ENCODE measurements around the gene MTHFD1. TPM values are rescaled to one million over a fixed set of nuclear protein-coding genes. Genes with fewer than 3 reads are reported as not detected.

Gene MTHFD1
- total RNA-seq, 2 donors from 2014 or later = 194 to 218 TPM

- DNase-seq (ENCODE audit: low spot score in 2 of 2) = no peak
- Mint-ChIP-seq H3K27ac (no peak overlapping the region), H3K9me3 (no peaks in the 10 kb centered on the region), H3K36me3 (peaks cover 12 to 48% of the 10 kb centered on the region in 2 donors)
- ATAC-seq = no peak
These were observed 108.6 kb downstream of the MTHFD1 start for GRCh38 chr14:64496764-64497163.

- no peaks in the 10 kb centered on the region for H3K9me3 Mint-ChIP-seq
- ATAC-seq = no peak
- peak overlapping the region; percentile 89 to 98 for H3K27ac Mint-ChIP-seq
- peaks cover 27 to 50% of the 10 kb centered on the region in 2 donors for H3K36me3 Mint-ChIP-seq
- no peak for DNase-seq (ENCODE audit: low spot score in 2 of 2)
These were observed 111.9 kb downstream of the MTHFD1 start for GRCh38 chr14:64500088-64500487.

GRCh38 chr14:64501411-64502171 is 113.4 kb downstream of the MTHFD1 start:
- no peak for DNase-seq (ENCODE audit: low spot score in 2 of 2)
- Mint-ChIP-seq H3K9me3 (no peaks in the 10 kb centered on the region), H3K36me3 (peaks cover 36 to 56% of the 10 kb centered on the region in 2 donors), H3K27ac (peak overlapping the region; percentile 89 to 98)
- ATAC-seq = no peak

- DNase-seq (ENCODE audit: low spot score in 2 of 2) (peak in 1 of 2 donors; percentile 20), ATAC-seq (no peak)
- no peaks in the 10 kb centered on the region for H3K9me3 Mint-ChIP-seq
- H3K36me3 Mint-ChIP-seq = peaks cover 36 to 50% of the 10 kb centered on the region in 2 donors
- H3K27ac Mint-ChIP-seq = peak overlapping the region; percentile 89 to 98
These were observed 114.3 kb downstream of the MTHFD1 start for GRCh38 chr14:64502456-64502855.

DNA sequence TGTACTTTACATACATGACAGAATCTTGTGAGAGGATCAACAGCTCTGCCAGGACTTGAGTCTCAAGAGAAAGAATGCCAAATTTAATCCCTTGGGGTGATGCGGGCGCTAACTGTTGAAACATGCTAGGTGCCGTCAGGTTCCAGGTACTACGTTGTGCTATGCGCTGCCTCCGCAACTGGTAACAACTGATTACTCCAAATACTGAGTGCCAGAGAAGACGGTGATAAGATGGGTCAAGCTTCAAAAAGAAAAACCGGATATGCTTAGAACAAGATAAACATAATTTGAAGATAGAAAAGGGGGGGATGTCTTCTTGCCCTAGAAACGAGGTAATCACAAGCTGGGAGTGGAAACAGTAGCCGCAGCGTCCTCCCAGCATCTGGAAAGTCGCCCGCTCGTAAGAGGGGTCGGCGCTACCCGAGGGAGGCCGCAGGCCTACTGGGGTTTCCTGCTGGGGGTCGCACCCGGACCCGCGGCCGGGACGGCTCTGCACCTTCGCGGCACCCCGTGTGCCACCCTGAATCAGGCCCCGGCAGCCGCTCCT is 114.8 kb downstream of the MTHFD1 start:
- H3K36me3 Mint-ChIP-seq = peaks cover 36 to 50% of the 10 kb centered on the region in 2 donors
- peak overlapping the region; percentile 89 to 98 for H3K27ac Mint-ChIP-seq
- H3K9me3 Mint-ChIP-seq = no peaks in the 10 kb centered on the region
- ATAC-seq (no peak), DNase-seq (ENCODE audit: low spot score in 2 of 2) (peak in 1 of 2 donors; percentile 22)

- ATAC-seq (peak; percentile 71 to 77), DNase-seq (ENCODE audit: low spot score in 2 of 2) (peak; percentile 93 to 94)
- peaks cover 36 to 50% of the 10 kb centered on the region in 2 donors for H3K36me3 Mint-ChIP-seq
- peak within 1 kb of the TSS; percentile 89 to 100 for H3K27ac Mint-ChIP-seq
- H3K9me3 Mint-ChIP-seq = no peaks in the 10 kb centered on the region
These were observed 115.5 kb downstream of the MTHFD1 start, which contains the start of gene ZBTB25 for GRCh38 chr14:64503434-64504309. TSS of gene ZBTB25 (minus strand) at chr14:64503838. CDS start at chr14:64490533, 13,305 bp downstream.

DNA sequence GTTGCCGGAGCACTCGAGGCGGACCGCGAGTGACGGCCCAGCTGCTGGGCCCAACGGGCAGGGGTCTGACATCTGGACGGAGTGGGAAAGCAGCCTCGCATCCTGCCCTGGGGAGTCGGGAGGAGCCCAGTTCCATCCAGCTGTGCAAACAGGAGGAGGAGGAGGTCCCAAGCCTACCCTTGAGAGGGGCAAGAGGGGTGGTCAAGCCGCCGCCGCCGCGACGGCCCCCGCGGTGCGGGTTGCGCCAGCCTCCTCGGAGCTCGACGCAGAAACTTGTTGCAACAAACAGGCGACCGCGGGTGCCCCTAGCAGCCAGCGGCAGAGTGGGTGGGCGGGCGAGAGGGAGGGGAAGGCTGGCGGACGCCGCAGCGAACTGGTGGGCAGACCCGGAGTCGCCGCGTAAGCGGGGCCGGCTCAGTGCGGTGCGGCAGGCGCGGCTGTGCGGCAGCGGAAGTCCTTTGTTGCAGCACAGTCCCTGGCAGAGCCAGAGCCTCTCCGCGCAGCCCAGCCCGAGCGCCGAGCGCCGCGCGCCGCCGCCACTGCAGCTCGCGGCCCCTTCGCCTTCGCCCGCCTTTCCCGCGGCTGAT is 116.2 kb downstream of the MTHFD1 start, which contains the start of gene ZBTB1:
Gene ZBTB1, plus strand, starts transcription at position 461 of the 587 bp plus-strand sequence. CDS start 16,735 bp downstream, outside the sequence.
- no peaks in the 10 kb centered on the region for H3K9me3 Mint-ChIP-seq
- H3K36me3 Mint-ChIP-seq = peaks cover 36 to 49% of the 10 kb centered on the region in 2 donors
- peak within 1 kb of the TSS; percentile 89 to 100 for H3K27ac Mint-ChIP-seq
- DNase-seq (ENCODE audit: low spot score in 2 of 2) (peak; percentile 79 to 89), ATAC-seq (peak; percentile 55 to 58)

GRCh38 chr14:64504897-64505794 is 117.0 kb downstream of the MTHFD1 start:
- peak overlapping the region; percentile 89 to 97 for H3K27ac Mint-ChIP-seq
- peak; percentile 21 to 33 for ATAC-seq

GRCh38 chr14:64506721-64507120 is 118.6 kb downstream of the MTHFD1 start:
- ATAC-seq (no peak), DNase-seq (ENCODE audit: low spot score in 2 of 2) (no peak)
- no peaks in the 10 kb centered on the region for H3K9me3 Mint-ChIP-seq
- peaks cover 25 to 33% of the 10 kb centered on the region in 2 donors for H3K36me3 Mint-ChIP-seq
- peak overlapping the region; percentile 89 to 97 for H3K27ac Mint-ChIP-seq

More at GRCh38 chr14:64504897-64505794, 117.0 kb downstream of the MTHFD1 start:
- DNase-seq (ENCODE audit: low spot score in 2 of 2) = peak; percentile 76 to 77
- Mint-ChIP-seq H3K36me3 (peaks cover 31 to 41% of the 10 kb centered on the region in 2 donors), H3K9me3 (no peaks in the 10 kb centered on the region)

DNA sequence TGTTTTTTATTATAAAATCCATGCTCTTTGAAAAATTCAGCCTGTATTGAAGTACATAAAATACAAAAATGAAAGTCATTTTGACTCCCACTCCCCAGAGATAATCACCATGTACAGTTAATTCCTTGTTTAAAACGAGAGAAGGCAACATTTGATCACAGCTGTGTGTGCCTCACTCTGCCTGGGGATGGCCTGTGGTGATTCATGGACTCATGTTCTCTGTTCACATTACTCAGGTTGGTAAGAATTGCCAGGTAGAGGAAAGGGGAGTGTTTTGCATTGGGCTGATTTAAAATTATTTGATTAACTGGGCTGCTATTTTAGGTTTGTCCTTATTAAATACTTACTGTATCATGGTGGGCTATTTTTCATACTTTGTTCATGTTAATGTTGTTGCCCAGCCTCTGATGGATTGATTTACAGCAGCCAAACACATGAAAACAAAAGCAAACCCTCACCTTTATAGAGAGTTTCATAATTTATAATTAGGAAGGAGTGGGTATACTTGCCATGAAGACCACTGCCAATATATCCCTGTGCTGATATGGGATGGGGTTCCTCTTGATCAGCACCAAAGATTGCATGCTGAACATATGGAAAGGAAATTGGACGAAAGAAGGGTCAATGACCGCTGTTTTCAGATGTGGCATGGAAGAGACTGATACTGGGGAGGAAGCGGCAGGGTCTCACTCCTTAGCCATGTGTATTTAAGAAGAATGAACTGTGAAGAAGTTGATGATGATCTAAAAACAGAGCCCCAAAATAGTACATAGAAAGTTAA is 119.4 kb downstream of the MTHFD1 start:
- H3K9me3 Mint-ChIP-seq = no peaks in the 10 kb centered on the region
- H3K27ac Mint-ChIP-seq = peak overlapping the region; percentile 89 to 97
- H3K36me3 Mint-ChIP-seq = peaks cover 17 to 25% of the 10 kb centered on the region in 2 donors
- DNase-seq (ENCODE audit: low spot score in 2 of 2) (peak in 1 of 2 donors; percentile 24), ATAC-seq (peak; percentile 8 to 9)

DNA sequence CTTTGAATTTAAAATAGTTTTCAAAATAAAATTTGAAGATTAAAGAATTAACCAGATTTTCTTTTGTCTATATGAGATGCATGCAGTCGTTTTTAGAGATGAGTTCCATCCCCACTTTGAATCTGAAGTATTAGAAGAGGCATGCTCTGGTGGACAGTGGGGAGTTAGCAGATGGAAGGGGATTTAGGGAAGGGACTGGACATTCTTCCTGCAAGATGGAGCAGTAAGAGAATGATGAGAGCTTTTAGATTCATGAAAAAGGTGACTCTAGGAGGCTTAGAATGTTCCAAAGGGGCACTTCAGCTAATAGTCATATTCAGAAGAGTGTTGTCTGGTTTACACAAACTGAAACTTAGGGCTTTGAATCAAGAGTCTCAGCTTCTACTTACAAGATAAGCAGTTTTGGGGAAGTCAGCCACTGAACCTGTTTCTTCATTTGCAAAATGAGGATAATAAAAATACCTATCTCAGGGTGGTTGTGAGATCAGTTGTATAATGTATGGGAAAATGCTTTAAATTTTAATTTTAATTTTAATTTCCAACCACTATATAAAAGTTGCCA is 120.1 kb downstream of the MTHFD1 start:
- H3K9me3 Mint-ChIP-seq = no peaks in the 10 kb centered on the region
- H3K27ac Mint-ChIP-seq = peak overlapping the region; percentile 89 to 97
- no peak for ATAC-seq
- no peak for DNase-seq (ENCODE audit: low spot score in 2 of 2)
- H3K36me3 Mint-ChIP-seq = peaks cover 10 to 18% of the 10 kb centered on the region in 2 donors

DNA sequence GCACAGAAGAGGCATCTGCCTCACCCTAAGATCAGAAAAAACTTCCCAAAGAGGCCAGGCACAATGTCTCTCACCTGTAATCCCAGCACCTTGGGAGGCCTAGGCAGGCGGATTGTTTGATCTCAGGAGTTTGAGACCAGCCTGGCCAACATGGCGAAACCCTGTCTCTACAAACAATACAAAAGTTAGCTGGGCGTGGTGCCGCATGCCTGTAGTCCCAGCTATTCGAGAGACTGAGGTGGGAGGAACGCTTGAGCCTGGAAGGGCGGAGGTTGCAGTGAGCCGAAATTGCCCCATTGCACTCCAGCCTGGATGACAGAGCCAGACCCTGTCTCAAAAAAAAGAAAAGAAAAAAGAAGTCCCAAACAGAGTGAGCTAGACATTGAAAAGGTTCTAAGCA is 120.9 kb downstream of the MTHFD1 start:
- Mint-ChIP-seq H3K9me3 (no peaks in the 10 kb centered on the region), H3K27ac (peak overlapping the region; percentile 89 to 97), H3K36me3 (peaks cover 10 to 23% of the 10 kb centered on the region in 2 donors)
- ATAC-seq (no peak), DNase-seq (ENCODE audit: low spot score in 2 of 2) (no peak)

Data from activated naive CD4-positive, alpha-beta T cell treated with anti-CD3 and anti-CD28 coated beads, Interleukin-2, amount 50 U/mL, for 72 hours (primary cell).